ENCODE results near the gene SLITRK4. TPM values are rescaled to one million over a fixed set of nuclear protein-coding genes. Genes with fewer than 3 reads are reported as not detected.

Gene SLITRK4
- total and polyA plus RNA-seq, 2 experiments from 2014 or later = 2.9 to 6.0 TPM

GRCh38 chrX:143674926-143675325, 39.0 kb upstream of the SLITRK4 start:
- Mint-ChIP-seq H3K27me3 (ENCODE audit: insufficient read depth, low read depth, poor library complexity) (no peaks in the 10 kb centered on the region), H3K4me3 (no peak overlapping the region), H3K4me1 (no peaks in the 10 kb centered on the region), H3K9me3 (peaks cover 69% of the 10 kb centered on the region), H3K27ac (no peak overlapping the region), H3K36me3 (ENCODE audit: low read depth) (peaks cover 15% of the 10 kb centered on the region; the same call in 2 of the 3 replicates)
- Histone ChIP-seq H3K79me2 (replicated peaks; ENCODE audit: insufficient read depth) (no peaks in the 10 kb centered on the region), H3K27ac (ENCODE audit: low read depth) (no peak overlapping the region), H3K4me3 (no peak overlapping the region), H3K9me2 (ENCODE audit: insufficient read depth) (no peaks in the 10 kb centered on the region), H2AFZ (no peak overlapping the region), H3K36me3 (ENCODE audit: insufficient read depth) (no peaks in the 10 kb centered on the region), H3K27me3 (ENCODE audit: insufficient read depth) (no peaks in the 10 kb centered on the region), H3F3A (replicated peaks; ENCODE audit: low read depth) (no peaks in the 10 kb centered on the region), H4K20me1 (replicated peaks; ENCODE audit: insufficient read depth) (no peaks in the 10 kb centered on the region), H3K4me1 (ENCODE audit: insufficient read depth) (no peaks in the 10 kb centered on the region), H3K4me2 (no peak overlapping the region)
- no peak for ATAC-seq
- TF ChIP-seq ZNF331 (CRISPR knock-in tag; IDR thresholded peaks at IDR 0.05; ENCODE audit: low read depth) (no peak), EZH2 (IDR thresholded peaks at IDR 0.05; ENCODE audit: low read depth, unreplicated experiment) (no peak), ZNF114 (CRISPR knock-in tag; IDR thresholded peaks at IDR 0.05) (no peak), REST (IDR thresholded peaks at IDR 0.05; ENCODE audit: unreplicated experiment) (no peak), ZNF462 (CRISPR knock-in tag; IDR thresholded peaks at IDR 0.05) (no peak), POLR2AphosphoS5 (IDR thresholded peaks at IDR 0.05; ENCODE audit: low read depth) (no peak), CTCF (conservative IDR thresholded peaks at IDR 0.05; ENCODE audit: low read depth in 2 of 2) (no peak), CREB1 (CRISPR knock-in tag; IDR thresholded peaks at IDR 0.05; ENCODE audit: low read depth) (no peak), EZH2phosphoT487 (IDR thresholded peaks at IDR 0.05; ENCODE audit: unreplicated experiment) (no peak), JUNB (IDR thresholded peaks at IDR 0.05; ENCODE audit: unreplicated experiment) (no peak), STAT1 (IDR thresholded peaks at IDR 0.05; ENCODE audit: unreplicated experiment) (no peak), NANOG (IDR thresholded peaks at IDR 0.05; ENCODE audit: borderline replicate concordance) (no peak)
- TF ChIP-seq, protein P1, sequence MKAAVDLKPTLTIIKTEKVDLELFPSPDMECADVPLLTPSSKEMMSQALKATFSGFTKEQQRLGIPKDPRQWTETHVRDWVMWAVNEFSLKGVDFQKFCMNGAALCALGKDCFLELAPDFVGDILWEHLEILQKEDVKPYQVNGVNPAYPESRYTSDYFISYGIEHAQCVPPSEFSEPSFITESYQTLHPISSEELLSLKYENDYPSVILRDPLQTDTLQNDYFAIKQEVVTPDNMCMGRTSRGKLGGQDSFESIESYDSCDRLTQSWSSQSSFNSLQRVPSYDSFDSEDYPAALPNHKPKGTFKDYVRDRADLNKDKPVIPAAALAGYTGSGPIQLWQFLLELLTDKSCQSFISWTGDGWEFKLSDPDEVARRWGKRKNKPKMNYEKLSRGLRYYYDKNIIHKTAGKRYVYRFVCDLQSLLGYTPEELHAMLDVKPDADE (IDR thresholded peaks at IDR 0.05) = no peak
- DNase-seq (ENCODE audit: low spot score) = no peak
